GM19238 (cell line): Measurements from ENCODE around the gene NT5DC1.
"Not testable (repeated sequence)": the region's sequence is repeated elsewhere in the genome, so short reads cannot be mapped to it uniquely, and the experiment has no call there.

Experiments used
- DNase-seq: peaks from one replicate; pipeline ENCODE4 v3.0.0; 2011; ENCODE audit warnings: low spot score; ENCODE audit not compliant: insufficient read length

The NT5DC1 gene

GRCh38 chr6:116088946-116089345, 11.7 kb upstream of the NT5DC1 start:
- DNase-seq, result no peak

DNA sequence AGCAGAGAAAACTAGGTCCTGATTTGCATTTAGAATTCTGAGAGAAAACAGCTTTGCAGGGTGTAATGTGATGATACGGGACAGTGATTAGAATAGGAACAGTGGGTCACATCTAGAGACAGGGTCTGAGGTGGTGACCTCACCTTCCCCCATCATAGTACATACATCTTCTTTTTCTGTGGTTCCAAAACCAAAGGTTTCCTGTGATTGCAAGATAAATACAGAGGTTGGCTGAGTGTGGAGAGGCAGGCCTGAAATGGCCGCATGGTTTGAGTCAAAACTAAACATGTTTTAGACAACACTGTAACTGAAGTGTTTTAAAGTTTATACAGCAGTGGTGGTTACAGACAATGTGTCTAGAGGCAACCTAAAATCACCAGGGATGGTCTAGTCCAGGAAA, 10.4 kb upstream of the NT5DC1 start:
- peak; percentile 21 for DNase-seq

GRCh38 chr6:116094041-116094440, 6.6 kb upstream of the NT5DC1 start:
- DNase-seq, result no peak

DNA sequence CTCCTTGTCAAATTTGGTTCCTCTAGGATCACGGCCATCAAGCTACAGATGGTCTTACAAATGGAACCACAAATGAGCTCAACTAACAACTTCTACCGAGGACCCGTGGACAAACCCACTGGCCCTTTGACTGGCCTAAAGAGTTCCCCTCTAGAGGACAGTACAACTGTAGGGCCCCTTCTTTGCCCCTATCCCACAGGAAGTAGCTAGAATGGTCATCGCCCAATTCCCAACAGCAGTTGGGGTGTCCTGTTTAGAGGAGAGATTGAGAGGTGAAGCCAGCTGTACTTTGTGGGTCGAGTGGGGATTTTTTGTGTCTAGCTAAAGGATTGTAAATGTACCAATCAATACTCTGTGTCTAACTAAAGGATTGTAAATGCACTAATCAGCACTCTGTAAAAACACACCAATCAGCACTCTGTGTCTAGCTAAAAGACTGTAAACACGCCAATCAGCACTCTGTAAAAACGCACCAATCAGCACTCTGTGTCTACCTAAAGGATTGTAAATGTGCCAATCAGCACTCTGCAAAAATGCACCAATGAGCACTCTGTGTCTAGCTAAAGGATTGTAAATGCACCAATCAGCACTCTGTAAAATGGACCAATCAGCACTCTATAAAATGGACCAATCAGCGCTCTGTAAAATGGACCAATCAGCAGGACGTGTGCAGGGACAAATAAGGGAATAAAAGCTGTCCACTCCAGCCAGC, 4.4 kb upstream of the NT5DC1 start:
- DNase-seq, result not testable (repeated sequence)

DNA sequence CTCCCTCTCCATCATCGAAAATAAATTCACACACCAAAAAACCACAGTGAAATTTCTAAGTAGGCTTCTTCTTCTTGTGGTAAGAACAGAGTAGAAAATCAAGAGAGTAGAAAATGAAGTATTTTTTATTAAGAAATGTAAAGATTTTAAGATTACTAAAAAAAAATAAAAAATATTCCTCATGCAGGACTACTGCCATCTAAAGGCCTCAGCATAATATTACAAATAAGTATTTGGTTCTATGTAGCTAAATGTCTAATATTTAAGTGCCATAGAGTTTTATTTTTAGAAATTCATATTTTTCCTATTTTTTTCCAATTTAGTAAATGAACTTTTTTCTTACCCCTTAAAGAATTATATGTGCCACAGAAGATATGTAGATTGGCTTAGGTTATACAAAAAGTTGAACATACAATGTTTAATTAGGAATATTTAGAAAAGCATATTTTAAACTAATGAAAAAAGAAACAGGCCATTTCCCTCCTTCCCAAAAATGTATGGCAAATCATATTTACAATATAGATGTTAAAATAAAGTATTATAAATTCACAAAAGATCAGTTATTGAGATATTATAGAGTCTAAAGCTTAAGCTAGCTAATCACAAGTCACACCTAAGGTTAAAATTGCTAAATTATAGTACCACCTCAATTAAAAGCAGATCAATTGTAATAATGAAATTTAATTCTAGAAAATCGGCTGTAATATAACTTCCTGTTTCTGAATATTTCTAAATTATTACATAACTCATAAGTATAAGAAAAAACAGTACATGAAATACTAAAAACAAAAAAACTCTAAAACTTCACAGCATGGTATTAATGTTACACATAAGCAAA, 3.5 kb upstream of the NT5DC1 start:
- no peak for DNase-seq

GRCh38 chr6:116099036-116099435, 1.6 kb upstream of the NT5DC1 start:
- no peak for DNase-seq

DNA sequence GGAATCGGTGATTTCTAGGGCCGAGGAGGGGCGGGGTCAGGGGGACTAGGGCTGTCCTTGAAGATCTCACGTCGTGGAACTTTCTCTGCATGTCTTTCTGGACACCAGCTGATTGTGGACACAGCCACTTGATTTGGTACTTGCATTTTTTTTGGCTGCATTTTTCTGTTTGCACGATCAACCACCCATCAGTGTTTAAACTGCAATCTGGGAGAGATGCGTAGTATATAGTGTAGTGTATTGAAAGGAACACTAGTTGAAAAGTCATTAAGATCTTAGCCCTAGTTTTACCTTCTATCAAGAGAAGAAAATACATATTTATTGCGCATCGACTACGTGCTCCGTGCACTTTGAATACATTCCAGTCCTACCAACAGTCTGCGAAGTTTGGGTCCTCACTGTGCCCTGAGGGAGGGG, 657 bp downstream of the NT5DC1 start:
- DNase-seq, result no peak

DNA sequence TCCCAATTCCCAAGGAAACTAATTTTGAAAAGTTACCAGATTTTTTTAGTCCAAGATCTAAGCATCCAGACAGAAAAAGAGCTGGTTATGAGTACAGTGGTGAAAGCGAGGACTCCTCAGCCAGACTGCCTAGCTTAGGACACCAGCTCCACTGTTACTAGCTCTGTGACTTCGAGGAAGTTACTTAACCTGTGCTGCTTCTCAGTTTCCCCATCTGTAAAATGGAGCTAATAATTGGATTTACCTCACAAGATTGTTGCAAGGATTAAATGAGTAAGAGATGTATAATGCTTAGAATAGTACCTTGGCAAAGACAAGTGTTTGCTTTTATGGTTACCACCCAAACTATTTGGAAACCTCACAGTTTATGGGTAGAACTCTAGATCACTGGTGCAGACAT, 1.1 kb downstream of the NT5DC1 start:
- DNase-seq, result no peak

DNA sequence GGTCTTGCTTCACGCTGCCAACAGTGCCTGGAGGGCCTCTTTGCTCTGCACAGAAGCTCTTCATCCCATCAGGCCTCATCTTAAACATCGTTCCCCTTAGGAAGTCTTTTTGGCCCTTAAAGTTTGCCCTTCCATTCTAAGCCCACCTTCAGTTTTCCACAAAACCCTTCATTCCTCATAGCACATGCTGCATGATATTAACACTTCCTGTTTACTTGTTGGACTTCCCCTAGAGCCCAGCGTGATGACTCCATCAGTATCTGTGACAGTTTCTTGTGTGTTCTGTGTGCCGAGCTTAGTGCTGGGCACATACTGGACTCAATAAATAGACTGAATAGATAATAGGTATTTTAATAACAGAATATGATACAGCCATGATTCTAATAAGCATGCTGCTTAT, 2.2 kb downstream of the NT5DC1 start:
- no peak for DNase-seq

GRCh38 chr6:116104636-116105035, 4.0 kb downstream of the NT5DC1 start:
- DNase-seq, result no peak

- no peak for DNase-seq
Measured at GRCh38 chr6:116105247-116105646, 4.6 kb downstream of the NT5DC1 start.

DNA sequence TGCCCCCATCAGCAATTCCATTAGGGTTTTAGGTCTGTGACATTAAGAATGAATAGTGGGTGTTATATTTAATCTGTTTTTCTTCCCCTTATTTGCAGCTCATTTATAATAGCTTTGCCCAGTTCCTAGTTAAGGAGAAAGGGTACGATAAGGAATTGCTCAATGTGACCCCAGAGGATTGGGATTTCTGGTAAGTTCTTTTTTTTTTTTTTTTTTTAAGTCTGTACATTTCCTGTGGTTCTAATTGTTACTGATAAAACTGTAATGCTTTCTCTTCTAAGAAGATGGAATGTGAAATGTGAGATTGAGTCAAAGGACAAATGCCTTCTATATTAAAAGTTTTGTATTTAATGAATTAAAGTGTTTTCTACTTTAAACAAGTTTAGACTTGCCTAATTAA, 5.5 kb downstream of the NT5DC1 start:
- DNase-seq, result no peak

- no peak for DNase-seq
Measured at GRCh38 chr6:116108836-116109235, 8.2 kb downstream of the NT5DC1 start.

GRCh38 chr6:116111552-116112528, 11.2 kb downstream of the NT5DC1 start:
- DNase-seq, result no peak

- no peak for DNase-seq
Measured at GRCh38 chr6:116113386-116113785, 12.7 kb downstream of the NT5DC1 start.

DNA sequence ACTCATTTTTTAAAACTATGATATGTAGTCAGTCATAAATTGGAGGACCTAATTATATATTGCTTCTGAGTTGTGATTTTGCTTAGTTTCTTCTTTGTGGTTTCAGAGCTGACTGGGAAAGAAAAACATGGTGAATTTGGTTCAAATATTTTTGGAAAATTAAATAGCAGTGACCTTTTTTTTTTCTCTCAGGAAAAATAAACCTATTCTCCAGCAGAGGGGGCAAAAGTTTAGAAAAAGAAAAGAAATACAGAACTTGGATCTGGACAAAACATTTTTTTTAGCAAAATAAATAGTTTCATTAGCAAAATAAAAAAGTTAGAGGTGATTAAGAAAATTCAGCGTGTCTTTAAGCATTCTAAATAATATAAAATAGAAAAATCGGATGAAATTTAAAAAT, 15.1 kb downstream of the NT5DC1 start:
- no peak for DNase-seq

GRCh38 chr6:116118608-116119007, 18.0 kb downstream of the NT5DC1 start:
- DNase-seq, result no peak

- no peak for DNase-seq
Measured at GRCh38 chr6:116120430-116120829, 19.8 kb downstream of the NT5DC1 start.

DNA sequence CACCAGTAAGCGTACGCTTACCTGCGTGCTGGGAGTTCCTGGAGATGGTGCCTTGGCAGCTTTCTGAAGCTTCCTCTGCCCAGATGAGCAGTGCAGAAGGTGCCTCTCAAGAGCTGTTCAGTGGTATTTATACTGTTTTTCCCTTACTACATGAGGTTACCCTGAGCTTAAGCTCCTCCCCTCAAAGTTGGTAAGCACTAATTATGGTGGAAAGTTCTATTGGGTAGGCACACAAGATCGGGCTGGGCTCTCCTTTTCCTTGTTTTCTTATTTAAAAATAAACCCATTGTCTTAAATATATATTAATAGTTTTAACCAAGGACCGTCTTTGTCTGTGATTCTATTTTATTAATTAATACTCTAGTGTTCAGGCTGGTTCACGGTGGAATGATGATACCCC, 25.4 kb downstream of the NT5DC1 start, which contains the start of gene COL10A1:
Gene COL10A1, minus strand, starts transcription at position 101 of the 400 bp plus-strand sequence. CDS start 640 bp downstream, outside the sequence.
- DNase-seq, result no peak

GRCh38 chr6:116127771-116128493, 27.3 kb downstream of the NT5DC1 start:
- DNase-seq, result no peak

GRCh38 chr6:116133453-116133852, 32.8 kb downstream of the NT5DC1 start:
- no peak for DNase-seq
